Psoas muscle (tissue), 8 donors: ENCODE data around the gene UCKL1. TPM values are rescaled to one million over a fixed set of nuclear protein-coding genes. Genes with fewer than 3 reads are reported as not detected.

Experiments used
- ATAC-seq, 4 donors: fragments of 200-7000 bp; cut with Tn5 transposase; one replicate each; pipeline ENCODE4 v1.9.1; 2020; ENCODE audit warnings: moderate library complexity in 3 of 4, mild to moderate bottlenecking in 2 of 4
- DNase-seq, 2 donors: peaks; one replicate each; pipeline ENCODE4 v3.0.0-alpha.2; 2020
- H3K27ac ChIP-seq: fragments of 200-600 bp; one replicate; pipeline ENCODE4 v1.8.0; 2022
- H3K27me3 ChIP-seq, 3 donors: fragments of 200-600 bp in 1 of 3; one replicate each; pipeline versions ENCODE4 v1.6.1 to v1.8.0; 2013 to 2022; ENCODE audit warnings: low read length in 2 of 3, mild to moderate bottlenecking in 2 of 3, moderate library complexity in 1 of 3; ENCODE audit not compliant: insufficient read depth in 3 of 3
- H3K36me3 ChIP-seq, 2 donors: fragments of 200-600 bp in 1 of 2; one replicate each; pipeline versions ENCODE4 v1.6.1 to v1.8.0; 2013 to 2022; ENCODE audit warnings: low read depth in 1 of 2, mild to moderate bottlenecking in 1 of 2, moderate library complexity in 1 of 2; ENCODE audit not compliant: insufficient read depth in 1 of 2
- H3K4me1 ChIP-seq: fragments of 200-600 bp; one replicate; pipeline ENCODE4 v1.8.0; 2022
- H3K4me3 ChIP-seq: fragments of 200-600 bp; one replicate; pipeline ENCODE4 v1.8.0; 2022; ENCODE audit warnings: mild to moderate bottlenecking
- H3K9me3 ChIP-seq: fragments of 200-600 bp; one replicate; pipeline ENCODE4 v1.8.0; 2022
- WGBS, 3 donors: extraction: QIAGEN DNeasy Blood & Tissue Kit; methylation state at CpG; one replicate each; pipeline versions ENCODE4 v1.1.6 to v1.1.7; 2013; 5-methylcytosine and 5-hydroxymethylcytosine counted together
- intact Hi-C, 2 donors: fragments of 100-400 bp; cut with DNase I; formaldehyde crosslinking; loops; one replicate each; pipeline versions ENCODE4 v1.11.0 to v1.14.2; 2022
- polyA plus RNA-seq, 3 donors: library from polyadenylated mRNA; stranded (reverse); fragments of 200-250 nt; gene quantifications; one replicate each; pipeline ENCODE4 v1.2.3, GENCODE V29; 2013
- total RNA-seq, 4 donors: library from RNA; stranded (reverse); fragmentation: NEBNext Ultra II Directional in 2 of 4; extraction: Animal tissue kit (Norgen Biotek cat#: 25700) in 2 of 4; gene quantifications; one replicate each; pipeline versions ENCODE4 v1.2.1 to v1.2.4, GENCODE V29; 2021 to 2023
- TF ChIP-seq, protein P1 (sequence below): fragments of 200-600 bp; IDR thresholded peaks from one replicate; pipeline ENCODE4 v1.8.0; 2022; ENCODE audit warnings: antibody characterized with exemption
- donor health status: healthy with polysubstance abuse.
- donor health status: DM: no; HTN: no; CAD: no; lungs with moderate emphysema.
- donor health status: Bipolar disorder and iron deficiency.
- donor health status: healthy.
- donor health status: DM: yes; HTN: yes; CAD: no.
- donor health status: DM: no; HTN: no; CAD: no.
- donor health status: DM: no; HTN: no; CAD: no.
- donor health status: DM: yes; HTN: yes; CAD: no.

UCKL1 gene
- total and polyA plus RNA-seq, 7 donors = 22.9 to 42.4 (median 36.9) TPM

- Histone ChIP-seq H3K27me3 (peaks cover 0 to 3% (median 0%) of the 10 kb centered on the region in 3 donors), H3K9me3 (no peaks in the 10 kb centered on the region), H3K4me1 (peaks cover 18% of the 10 kb centered on the region), H3K36me3 (peaks cover 2 to 20% of the 10 kb centered on the region in 2 donors), H3K27ac (peak within 1 kb of the TSS; percentile 89), H3K4me3 (peak within 1 kb of the TSS; percentile 99)
- ATAC-seq (peak in 2 of 4 donors; percentile 2 to 15), DNase-seq (peak in 1 of 2 donors; percentile 69)
- intact Hi-C loops = loop anchor here in 1 of 2 donors (2.0 kb wide), 1 partner anchor 79 kb away; no protein-coding TSS in a partner anchor
- TF ChIP-seq, protein P1, sequence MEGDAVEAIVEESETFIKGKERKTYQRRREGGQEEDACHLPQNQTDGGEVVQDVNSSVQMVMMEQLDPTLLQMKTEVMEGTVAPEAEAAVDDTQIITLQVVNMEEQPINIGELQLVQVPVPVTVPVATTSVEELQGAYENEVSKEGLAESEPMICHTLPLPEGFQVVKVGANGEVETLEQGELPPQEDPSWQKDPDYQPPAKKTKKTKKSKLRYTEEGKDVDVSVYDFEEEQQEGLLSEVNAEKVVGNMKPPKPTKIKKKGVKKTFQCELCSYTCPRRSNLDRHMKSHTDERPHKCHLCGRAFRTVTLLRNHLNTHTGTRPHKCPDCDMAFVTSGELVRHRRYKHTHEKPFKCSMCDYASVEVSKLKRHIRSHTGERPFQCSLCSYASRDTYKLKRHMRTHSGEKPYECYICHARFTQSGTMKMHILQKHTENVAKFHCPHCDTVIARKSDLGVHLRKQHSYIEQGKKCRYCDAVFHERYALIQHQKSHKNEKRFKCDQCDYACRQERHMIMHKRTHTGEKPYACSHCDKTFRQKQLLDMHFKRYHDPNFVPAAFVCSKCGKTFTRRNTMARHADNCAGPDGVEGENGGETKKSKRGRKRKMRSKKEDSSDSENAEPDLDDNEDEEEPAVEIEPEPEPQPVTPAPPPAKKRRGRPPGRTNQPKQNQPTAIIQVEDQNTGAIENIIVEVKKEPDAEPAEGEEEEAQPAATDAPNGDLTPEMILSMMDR = no peak
- WGBS, 3 donors = 5 to 10% (median 8%) methylated on average over 40 to 52 of the region's 52 CpGs
Measured at GRCh38 chr20:63979557-63980316, 23.5 kb upstream of the UCKL1 start, which contains the start of gene SAMD10. Gene SAMD10, minus strand, starts transcription at chr20:63979642. Its CDS starts 175 bp downstream, at chr20:63979467.

GRCh38 chr20:63979229-63979556, 23.0 kb upstream of the UCKL1 start:
- intact Hi-C loops = no loop called here
- TF ChIP-seq, protein P1 = no peak
- ATAC-seq = no peak
- Histone ChIP-seq H3K27ac (peak overlapping the region; percentile 44), H3K9me3 (no peaks in the 10 kb centered on the region), H3K27me3 (peaks cover 0 to 3% (median 0%) of the 10 kb centered on the region in 3 donors), H3K36me3 (peaks cover 2 to 14% of the 10 kb centered on the region in 2 donors), H3K4me1 (peaks cover 18% of the 10 kb centered on the region), H3K4me3 (peak overlapping the region; percentile 62)
- WGBS, 3 donors = 0 to 1% (median 1%) methylated on average over 21 to 47 of the region's 47 CpGs
- no peak for DNase-seq

DNA sequence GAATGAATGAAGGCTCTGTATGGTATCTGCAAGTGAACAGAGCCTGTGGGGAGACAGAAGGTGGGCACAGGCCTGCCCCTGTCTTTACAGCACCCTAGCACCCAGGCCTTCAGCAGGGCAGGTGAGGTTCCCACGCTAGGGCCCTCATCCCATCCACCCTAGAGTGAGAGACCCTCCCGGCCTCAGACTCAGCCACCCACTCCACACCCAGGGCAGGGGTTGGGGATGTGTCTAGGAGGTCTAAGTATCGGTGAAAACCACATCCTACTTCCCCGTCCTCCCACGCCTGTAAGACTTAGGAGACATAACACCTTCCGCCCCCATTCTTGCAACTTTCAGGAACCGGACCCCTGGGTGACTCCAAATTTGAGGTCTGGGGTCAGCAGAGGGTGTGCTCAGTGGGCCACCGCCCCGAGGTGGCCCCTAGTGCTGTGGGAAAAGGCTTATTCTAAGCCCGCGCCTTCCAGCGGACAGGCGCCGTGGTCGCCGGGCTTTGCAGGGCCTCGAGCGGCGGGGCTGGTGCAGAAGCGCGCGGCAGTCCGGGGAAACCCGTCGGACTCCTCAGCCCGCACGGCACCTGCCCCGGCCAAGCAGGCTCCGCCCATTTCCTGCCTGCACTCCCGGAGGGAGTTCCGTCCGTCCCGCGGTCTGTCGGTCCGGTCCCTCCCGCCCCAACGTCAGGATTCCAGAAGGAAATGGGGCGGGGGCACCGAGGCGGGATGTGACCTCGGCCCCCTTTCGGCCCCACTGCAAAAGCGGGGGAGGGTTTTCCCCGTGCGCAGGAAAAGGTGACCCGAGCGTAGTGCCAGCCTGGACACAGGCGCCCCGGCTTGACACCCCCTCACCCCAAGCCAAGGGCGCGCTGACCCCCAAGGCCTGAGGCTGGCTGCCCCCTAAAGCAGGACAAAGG, 22.4 kb upstream of the UCKL1 start:
- peaks cover 0 to 3% (median 0%) of the 10 kb centered on the region in 3 donors for H3K27me3 ChIP-seq
- TF ChIP-seq, protein P1 = no peak
- H3K9me3 ChIP-seq = no peaks in the 10 kb centered on the region
- peak overlapping the region; percentile 62 for H3K4me3 ChIP-seq
- ATAC-seq = peak; percentile 25 to 65 (median 42)
- peaks cover 20% of the 10 kb centered on the region for H3K4me1 ChIP-seq
- peak overlapping the region; percentile 44 for H3K27ac ChIP-seq
- 11 to 20% (median 15%) methylated on average over 30 to 52 of the region's 52 CpGs for WGBS, 3 donors
- peak; percentile 73 to 79 for DNase-seq
- intact Hi-C loops = no loop called here
- peaks cover 2 to 8% of the 10 kb centered on the region in 2 donors for H3K36me3 ChIP-seq

- Histone ChIP-seq H3K36me3 (peaks cover 0 to under 1% of the 10 kb centered on the region in 2 donors), H3K27ac (no peak overlapping the region), H3K27me3 (peaks cover 0 to 3% (median 0%) of the 10 kb centered on the region in 3 donors), H3K4me1 (peaks cover 19% of the 10 kb centered on the region), H3K4me3 (no peak overlapping the region), H3K9me3 (no peaks in the 10 kb centered on the region)
- no peak for DNase-seq
- TF ChIP-seq, protein P1 = no peak
- WGBS, 3 donors = 67 to 77% (median 67%) methylated on average over 16 of the region's 16 CpGs
- intact Hi-C loops = no loop called here
- ATAC-seq = no peak
Measured at GRCh38 chr20:63977739-63978276, 21.6 kb upstream of the UCKL1 start.
